ENCODE results near the gene DOCK10. TPM values are rescaled to one million over a fixed set of nuclear protein-coding genes. Genes with fewer than 3 reads are reported as not detected.

The DOCK10 gene
- total and polyA plus RNA-seq, 2 donors (not counting 1 experiment from before 2014, with no cell fraction given) = 49.5 to 139 TPM

DNA sequence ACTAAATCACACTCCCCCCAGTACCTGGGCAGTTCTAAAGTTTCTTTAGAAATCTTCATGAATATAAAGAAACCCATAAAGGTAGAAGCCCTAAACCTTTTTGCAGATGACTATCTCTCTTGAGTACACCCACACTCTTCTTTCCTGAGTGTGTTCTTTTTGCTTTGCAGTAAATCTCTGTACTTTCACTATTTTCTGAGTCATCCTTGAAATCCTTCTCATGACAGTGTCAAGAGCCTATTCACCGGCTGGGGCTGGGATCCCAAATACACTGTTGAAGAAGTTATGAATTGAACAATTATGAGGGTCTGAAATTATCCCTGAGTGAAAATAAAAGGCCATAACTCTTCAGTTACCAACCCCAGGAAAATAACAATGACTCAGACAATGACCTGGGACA, 192.2 kb downstream of the DOCK10 start:
- no peak overlapping the region for H3K4me3 ChIP-seq (ENCODE audit: control extremely low read depth in 1 of 5, extremely low read depth in 1 of 5, insufficient read depth in 1 of 5, low read depth in 2 of 5, low read length in 4 of 5)
- ChIA-PET POLR2A (no interaction called here), CTCF (interaction anchor here (2.9 kb wide), 1 partner anchor 152 kb away, joined by 16 read pairs; no protein-coding TSS in a partner anchor)
- ATAC-seq (ENCODE audit: low read depth) (no peak), DNase-seq (no peak)
- intact Hi-C loops (cut with micrococcal nuclease) = no loop called here
- no peaks in the 10 kb centered on the region for H3K4me1 Mint-ChIP-seq
- no CpG with 5 or more reads among the region's 1 CpG for WGBS (ENCODE audit: insufficient coverage)
- no peaks in the 10 kb centered on the region for H4K20me1 ChIP-seq (ENCODE audit: control insufficient read depth, insufficient read depth, low read length, poor library complexity, severe bottlenecking)
- H3K9me3 Mint-ChIP-seq (ENCODE audit: insufficient read depth) = no peaks in the 10 kb centered on the region
- H3K4me3 Mint-ChIP-seq = no peak overlapping the region
- H3K4me1 ChIP-seq (ENCODE audit: control insufficient read depth in 2 of 2, insufficient read depth in 2 of 2, low read length in 2 of 2) = no peaks in the 10 kb centered on the region
- H3K79me2 ChIP-seq (ENCODE audit: control insufficient read depth, insufficient read depth, low read length) = no peaks in the 10 kb centered on the region
- peak overlapping the region; percentile 46 for H3K27ac Mint-ChIP-seq
- no peak overlapping the region for H3K27ac ChIP-seq (ENCODE audit: low read length in 2 of 2)
- no peak overlapping the region for H3K4me2 ChIP-seq (replicated peaks; ENCODE audit: low read depth, low read length, poor library complexity, severe bottlenecking)
- no peak overlapping the region for H2AFZ ChIP-seq (ENCODE audit: insufficient read depth, low read depth, low read length, poor library complexity, severe bottlenecking)
- H3K9ac ChIP-seq (ENCODE audit: low read length) = no peak overlapping the region
- H3K9me3 ChIP-seq (ENCODE audit: control extremely low read depth in 1 of 3, control insufficient read depth in 2 of 3, insufficient read depth in 1 of 3, low read length in 2 of 3) = no peaks in the 10 kb centered on the region
- no peak for TF ChIP-seq EZH2 (IDR thresholded peaks at IDR 0.05; ENCODE audit: borderline replicate concordance, insufficient read depth, low read depth, low read length, poor library complexity, severe bottlenecking)
- TF ChIP-seq, protein P1, sequence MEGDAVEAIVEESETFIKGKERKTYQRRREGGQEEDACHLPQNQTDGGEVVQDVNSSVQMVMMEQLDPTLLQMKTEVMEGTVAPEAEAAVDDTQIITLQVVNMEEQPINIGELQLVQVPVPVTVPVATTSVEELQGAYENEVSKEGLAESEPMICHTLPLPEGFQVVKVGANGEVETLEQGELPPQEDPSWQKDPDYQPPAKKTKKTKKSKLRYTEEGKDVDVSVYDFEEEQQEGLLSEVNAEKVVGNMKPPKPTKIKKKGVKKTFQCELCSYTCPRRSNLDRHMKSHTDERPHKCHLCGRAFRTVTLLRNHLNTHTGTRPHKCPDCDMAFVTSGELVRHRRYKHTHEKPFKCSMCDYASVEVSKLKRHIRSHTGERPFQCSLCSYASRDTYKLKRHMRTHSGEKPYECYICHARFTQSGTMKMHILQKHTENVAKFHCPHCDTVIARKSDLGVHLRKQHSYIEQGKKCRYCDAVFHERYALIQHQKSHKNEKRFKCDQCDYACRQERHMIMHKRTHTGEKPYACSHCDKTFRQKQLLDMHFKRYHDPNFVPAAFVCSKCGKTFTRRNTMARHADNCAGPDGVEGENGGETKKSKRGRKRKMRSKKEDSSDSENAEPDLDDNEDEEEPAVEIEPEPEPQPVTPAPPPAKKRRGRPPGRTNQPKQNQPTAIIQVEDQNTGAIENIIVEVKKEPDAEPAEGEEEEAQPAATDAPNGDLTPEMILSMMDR (IDR thresholded peaks at IDR 0.05) = no peak
- H3K27me3 ChIP-seq (replicated peaks in 1 of 4; ENCODE audit: control extremely low read depth in 1 of 4, control insufficient read depth in 3 of 4, insufficient read depth in 4 of 4, low read length in 3 of 4) = no peaks in the 10 kb centered on the region
- no peaks in the 10 kb centered on the region for H3K27me3 Mint-ChIP-seq
- peaks cover 6 to 84% of the 10 kb centered on the region in 2 experiments for H3K36me3 ChIP-seq (replicated peaks in 1 of 2; ENCODE audit: control extremely low read depth in 1 of 2, control insufficient read depth in 1 of 2, extremely low read depth in 1 of 2, insufficient read depth in 2 of 2, low read length in 1 of 2)

DNA sequence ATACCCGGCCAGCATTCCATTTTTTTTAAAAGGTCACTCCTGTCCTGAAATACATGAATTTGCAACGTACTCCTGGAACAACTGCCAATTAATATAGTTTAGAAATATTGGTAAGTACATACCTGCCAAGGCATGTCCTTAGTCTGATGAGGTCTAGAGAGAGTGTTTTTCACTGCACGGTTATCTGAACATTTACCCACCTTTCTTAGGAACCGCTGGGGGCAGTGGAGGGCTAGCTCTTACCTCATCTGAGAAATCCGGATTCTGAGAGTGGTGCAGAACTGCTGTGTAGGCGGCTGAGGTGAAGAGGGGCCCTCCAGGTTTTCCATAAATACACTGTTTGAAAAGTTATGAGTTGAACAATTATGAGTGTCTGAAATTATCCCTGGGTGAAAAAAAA, 193.0 kb downstream of the DOCK10 start:
- Histone ChIP-seq H3K27ac (ENCODE audit: low read length in 2 of 2) (no peak overlapping the region), H4K20me1 (ENCODE audit: control insufficient read depth, insufficient read depth, low read length, poor library complexity, severe bottlenecking) (no peaks in the 10 kb centered on the region), H3K4me1 (ENCODE audit: control insufficient read depth in 2 of 2, insufficient read depth in 2 of 2, low read length in 2 of 2) (no peaks in the 10 kb centered on the region), H3K4me3 (ENCODE audit: control extremely low read depth in 1 of 5, extremely low read depth in 1 of 5, insufficient read depth in 1 of 5, low read depth in 2 of 5, low read length in 4 of 5) (no peak overlapping the region), H3K4me2 (replicated peaks; ENCODE audit: low read depth, low read length, poor library complexity, severe bottlenecking) (no peak overlapping the region), H2AFZ (ENCODE audit: insufficient read depth, low read depth, low read length, poor library complexity, severe bottlenecking) (no peak overlapping the region), H3K9me3 (ENCODE audit: control extremely low read depth in 1 of 3, control insufficient read depth in 2 of 3, insufficient read depth in 1 of 3, low read length in 2 of 3) (no peaks in the 10 kb centered on the region), H3K79me2 (ENCODE audit: control insufficient read depth, insufficient read depth, low read length) (no peaks in the 10 kb centered on the region), H3K36me3 (replicated peaks in 1 of 2; ENCODE audit: control extremely low read depth in 1 of 2, control insufficient read depth in 1 of 2, extremely low read depth in 1 of 2, insufficient read depth in 2 of 2, low read length in 1 of 2) (peaks cover 8 to 85% of the 10 kb centered on the region in 2 experiments), H3K27me3 (replicated peaks in 1 of 4; ENCODE audit: control extremely low read depth in 1 of 4, control insufficient read depth in 3 of 4, insufficient read depth in 4 of 4, low read length in 3 of 4) (no peaks in the 10 kb centered on the region), H3K9ac (ENCODE audit: low read length) (no peak overlapping the region)
- Mint-ChIP-seq H3K27ac (no peak overlapping the region), H3K4me3 (no peak overlapping the region), H3K9me3 (ENCODE audit: insufficient read depth) (no peaks in the 10 kb centered on the region), H3K27me3 (no peaks in the 10 kb centered on the region), H3K4me1 (no peaks in the 10 kb centered on the region)
- ChIA-PET CTCF (interaction anchor here (1.2 to 2.9 kb wide), 2 partner anchors 55 to 153 kb away, joined by 3 to 16 read pairs; no protein-coding TSS in a partner anchor), POLR2A (no interaction called here)
- TF ChIP-seq, protein P1 (IDR thresholded peaks at IDR 0.05) = no peak
- no peak for TF ChIP-seq EZH2 (IDR thresholded peaks at IDR 0.05; ENCODE audit: borderline replicate concordance, insufficient read depth, low read depth, low read length, poor library complexity, severe bottlenecking)
- intact Hi-C loops (cut with micrococcal nuclease) = no loop called here
- WGBS (ENCODE audit: insufficient coverage) = no CpG with 5 or more reads among the region's 6 CpGs
- no peak for ATAC-seq (ENCODE audit: low read depth)
- no peak for DNase-seq
